ENCODE results near the gene ARHGAP28.

DNA sequence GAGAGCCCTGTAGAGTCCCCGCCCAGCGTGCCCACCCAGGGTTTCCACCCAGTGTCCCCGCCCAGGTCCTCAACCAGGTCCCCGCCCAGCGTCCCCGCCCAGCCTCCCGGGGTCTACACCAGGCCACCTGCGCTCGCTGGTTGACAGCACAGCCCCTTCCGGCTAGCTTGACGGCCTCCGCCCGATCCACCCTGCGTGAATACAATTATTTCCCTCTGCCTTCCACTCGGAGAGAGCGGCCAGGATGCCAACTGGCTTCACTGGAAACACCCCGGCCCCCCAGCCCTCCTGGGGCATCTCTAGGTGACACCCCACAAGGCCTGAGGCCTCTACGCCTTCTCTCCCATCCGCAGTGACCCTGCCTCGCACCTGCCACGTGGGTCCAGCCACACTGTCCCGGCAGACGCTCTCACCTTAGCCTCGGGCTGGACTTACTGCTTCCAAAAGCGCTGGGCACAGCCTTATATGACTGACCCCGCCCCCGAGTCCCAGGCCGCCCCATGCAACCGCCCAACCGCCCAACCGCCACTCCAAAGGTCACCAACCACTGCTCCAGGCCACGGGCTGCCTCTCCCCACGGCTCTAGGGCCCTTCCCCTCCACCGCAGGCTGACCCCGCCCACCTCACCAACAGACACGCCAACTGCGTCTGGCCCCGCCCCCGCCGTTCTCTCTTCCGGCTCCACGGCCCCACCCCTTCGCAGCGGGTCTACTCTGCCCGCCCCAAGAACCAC, 200.0 kb downstream of the ARHGAP28 start:
- TF ChIP-seq, protein P1, sequence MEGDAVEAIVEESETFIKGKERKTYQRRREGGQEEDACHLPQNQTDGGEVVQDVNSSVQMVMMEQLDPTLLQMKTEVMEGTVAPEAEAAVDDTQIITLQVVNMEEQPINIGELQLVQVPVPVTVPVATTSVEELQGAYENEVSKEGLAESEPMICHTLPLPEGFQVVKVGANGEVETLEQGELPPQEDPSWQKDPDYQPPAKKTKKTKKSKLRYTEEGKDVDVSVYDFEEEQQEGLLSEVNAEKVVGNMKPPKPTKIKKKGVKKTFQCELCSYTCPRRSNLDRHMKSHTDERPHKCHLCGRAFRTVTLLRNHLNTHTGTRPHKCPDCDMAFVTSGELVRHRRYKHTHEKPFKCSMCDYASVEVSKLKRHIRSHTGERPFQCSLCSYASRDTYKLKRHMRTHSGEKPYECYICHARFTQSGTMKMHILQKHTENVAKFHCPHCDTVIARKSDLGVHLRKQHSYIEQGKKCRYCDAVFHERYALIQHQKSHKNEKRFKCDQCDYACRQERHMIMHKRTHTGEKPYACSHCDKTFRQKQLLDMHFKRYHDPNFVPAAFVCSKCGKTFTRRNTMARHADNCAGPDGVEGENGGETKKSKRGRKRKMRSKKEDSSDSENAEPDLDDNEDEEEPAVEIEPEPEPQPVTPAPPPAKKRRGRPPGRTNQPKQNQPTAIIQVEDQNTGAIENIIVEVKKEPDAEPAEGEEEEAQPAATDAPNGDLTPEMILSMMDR (IDR thresholded peaks at IDR 0.05): no peak
- TF ChIP-seq POLR2A (IDR thresholded peaks at IDR 0.05): no peak
